HG03039 (cell line): ENCODE data around the gene CITED1.

Source experiments
- ATAC-seq: cut with Tn5 transposase; IDR thresholded peaks from one replicate; pipeline ENCODE4 v1.9.1; 2021; ENCODE audit warnings: mild to moderate bottlenecking, moderate library complexity; ENCODE audit not compliant: unreplicated experiment

The CITED1 gene

DNA sequence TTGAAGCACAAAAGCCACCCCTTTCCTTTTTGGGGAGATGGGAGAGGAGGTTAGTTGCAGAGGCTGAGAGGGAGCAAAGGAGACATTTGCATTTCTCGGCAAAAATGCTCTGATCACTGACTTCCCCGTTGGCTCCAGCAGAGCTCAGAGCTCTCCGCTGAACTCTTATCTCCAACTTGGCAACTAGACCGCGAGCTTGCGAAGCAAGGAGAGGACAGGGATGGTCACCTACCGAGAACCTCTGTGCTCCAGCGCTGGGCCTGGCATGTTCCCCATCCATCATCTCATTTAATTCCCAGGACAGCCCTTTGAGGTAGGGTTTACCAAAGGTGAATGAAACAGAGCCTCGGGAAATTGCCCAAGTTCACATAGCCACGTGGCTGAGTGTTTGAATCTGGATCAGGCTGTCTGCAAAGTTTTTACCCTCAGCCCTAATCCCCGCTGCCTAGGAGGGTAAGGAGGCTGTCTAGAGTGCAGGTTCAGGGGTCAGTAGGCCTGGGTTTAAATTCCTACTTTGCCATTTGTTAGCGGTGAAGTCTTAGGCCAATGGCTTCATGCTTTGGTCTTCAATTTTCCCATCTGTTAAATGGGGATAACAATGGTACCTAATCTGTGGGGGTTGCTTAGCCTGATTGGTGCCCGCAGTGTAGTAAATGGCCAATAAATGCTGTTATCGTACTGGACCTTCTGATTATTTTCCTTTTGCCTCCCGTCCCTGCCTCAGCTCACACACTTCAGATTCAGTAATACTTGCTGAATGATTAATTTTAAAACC is 3.8 kb upstream of the CITED1 start:
- ATAC-seq = no peak

DNA sequence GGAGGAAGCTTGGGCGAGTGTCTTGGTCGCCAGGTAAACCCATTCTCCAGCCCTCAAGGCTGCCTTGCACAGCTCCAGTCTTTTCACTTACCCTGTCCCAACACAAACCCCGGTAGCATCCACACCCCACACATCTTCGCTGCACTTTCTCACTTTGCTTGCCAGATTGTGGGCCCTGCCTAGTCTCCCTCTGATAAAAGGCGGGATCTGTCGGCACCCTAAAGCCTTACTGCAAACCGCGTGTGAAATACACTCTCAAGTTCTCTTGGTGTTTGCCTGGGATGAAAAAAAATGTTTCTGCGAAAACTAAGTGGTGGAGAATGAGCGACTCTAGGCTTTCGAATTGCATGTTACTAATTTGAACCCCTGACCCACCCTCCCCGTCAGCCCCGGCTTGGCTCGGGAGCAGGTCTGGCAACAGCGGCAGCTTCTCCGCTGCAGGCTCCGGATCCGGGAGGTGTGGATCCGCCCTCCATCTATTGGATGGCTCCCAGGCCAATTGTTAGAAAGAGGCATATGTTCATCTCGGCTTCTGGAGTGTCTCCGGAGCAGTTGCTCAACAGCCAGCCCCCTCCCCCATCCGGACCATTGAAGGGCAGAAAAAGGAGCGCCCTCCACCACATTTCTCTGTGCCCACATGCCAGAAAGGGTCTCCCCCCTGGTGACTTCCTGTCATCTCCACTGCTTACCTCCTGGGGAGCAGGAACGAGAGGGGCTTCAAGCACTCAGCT is 3.0 kb upstream of the CITED1 start:
- ATAC-seq = no peak

DNA sequence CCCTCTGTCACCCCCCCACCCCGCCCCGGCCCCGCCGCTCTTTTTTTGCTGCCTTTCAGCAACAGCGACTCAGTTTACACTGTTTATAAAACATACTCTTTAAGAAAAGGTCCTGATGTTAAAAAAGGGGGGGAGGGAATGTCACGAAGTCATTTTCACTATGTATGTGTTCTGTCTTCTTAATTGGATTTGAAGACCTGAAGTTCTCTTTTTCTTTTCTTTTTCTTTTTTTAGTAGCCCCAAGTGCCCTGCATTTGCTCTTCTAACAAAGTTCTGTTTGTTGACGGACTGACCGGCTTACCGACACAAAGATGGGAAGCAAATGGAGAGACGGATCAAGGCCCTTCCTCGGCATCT is 2.5 kb upstream of the CITED1 start:
- no peak for ATAC-seq

DNA sequence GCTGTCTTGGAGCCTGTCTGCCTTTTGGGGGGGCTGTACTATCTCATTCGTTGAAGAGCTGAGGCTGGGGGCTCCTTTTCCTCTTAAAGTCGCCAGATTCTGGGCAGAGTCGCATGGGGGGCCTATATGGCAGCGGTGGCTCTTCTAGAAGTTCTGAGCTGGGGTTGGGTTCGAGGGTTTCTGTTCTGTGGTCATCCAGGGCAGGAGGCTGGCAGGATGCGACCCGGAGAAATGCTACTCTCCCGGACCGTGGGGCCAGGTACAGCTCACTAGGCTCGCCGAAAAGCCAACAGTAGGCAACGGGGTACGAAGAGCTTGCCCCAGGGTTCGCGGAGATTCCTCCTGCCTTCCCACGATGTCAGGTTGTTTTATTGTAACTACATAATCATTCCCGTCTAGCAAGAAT is 1.9 kb upstream of the CITED1 start:
- no peak for ATAC-seq

DNA sequence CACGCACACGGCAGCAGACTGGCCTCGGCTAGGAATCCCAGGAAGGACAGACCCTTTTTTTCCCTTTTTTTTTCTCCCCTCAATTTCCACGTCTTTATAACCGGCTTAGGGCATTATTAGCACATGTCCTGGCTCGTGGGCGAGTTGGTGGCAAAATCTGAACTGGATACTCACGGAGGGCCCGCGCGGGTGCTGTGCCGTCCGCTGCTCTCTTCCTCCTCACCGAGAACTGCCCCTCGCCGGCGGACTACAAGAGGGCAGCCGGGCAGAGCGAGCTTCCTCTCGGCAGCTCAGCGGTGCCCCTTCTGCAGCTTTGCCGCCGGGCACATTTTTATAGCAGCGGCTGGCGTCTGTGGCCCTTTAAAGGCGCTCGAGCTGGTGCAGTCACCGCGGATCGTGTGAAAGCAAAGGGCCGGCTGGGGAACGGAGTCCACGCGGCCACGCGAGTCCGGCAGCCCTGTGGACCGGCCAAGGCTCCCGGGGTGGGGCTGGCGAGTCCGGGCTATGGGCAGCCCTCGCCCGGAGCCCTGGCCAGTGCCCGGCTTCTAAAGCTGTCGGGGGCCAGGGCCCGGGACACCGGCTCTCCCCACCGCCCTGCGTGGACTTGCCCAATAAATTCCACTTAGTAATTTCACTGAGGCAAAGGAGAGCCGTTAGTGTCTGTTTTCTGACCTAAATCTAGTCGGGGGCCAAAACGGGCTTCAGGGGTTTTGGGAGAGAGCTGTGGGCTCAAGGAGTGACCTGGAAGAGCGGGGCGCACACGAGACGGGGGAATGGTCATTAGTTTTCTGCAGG is 1.3 kb upstream of the CITED1 start:
- ATAC-seq = no peak

DNA sequence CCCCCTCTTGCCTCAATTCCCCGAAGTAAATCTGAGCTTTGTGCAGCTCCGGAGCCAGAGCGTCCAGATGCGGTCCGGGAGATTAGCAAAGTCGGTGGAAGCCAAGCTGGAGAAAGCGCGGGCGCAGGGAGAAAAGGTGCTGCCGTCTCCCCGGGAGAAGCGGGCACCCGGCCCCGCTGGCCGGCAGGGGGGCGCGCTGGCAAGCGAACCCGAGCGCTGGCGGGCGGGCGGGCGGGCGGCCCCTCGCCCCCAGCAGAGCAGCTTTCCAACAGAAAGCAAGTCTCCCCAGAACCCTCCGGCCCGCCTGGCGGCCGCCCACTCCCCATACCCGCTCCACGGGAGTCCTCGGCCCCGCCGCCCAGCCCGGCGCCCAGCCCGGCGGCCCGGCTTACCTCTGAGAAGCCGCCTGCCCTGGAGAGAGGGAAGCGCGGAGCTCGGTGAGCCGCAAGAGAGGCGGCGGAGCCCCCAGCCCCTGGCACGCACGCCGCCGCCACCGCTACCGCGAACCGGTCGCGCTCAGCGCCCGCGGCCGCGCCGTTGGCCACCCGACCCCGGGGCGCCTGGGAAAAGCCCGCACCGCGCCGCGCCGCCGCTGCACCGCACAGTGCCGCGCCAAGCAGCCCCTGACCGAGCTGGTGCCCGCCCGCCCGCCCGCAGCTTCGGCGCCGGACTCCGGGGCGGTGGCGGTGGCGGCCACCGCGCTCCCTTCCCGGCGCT is 529 bp upstream of the CITED1 start:
- no peak for ATAC-seq

DNA sequence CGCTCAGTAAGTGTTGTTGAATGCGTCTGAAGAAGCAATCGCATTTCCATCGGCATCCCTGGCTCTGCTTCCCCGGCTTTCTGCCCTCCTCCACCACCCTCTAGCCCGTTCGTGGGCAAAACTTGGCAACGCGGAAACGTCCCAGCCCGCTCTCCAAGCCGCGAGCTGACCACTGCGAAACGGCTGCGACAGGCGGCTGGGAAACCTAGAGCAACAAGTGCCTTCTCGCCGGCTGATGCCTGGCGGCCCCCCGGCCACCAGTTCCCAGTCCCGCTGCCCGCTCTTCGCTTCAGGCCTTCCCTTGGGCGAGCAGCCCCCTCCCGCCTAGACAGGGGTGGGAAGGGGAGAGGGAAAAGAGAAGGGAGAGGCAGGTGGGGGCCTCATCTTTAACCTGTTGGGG is 837 bp downstream of the CITED1 start:
- no peak for ATAC-seq

DNA sequence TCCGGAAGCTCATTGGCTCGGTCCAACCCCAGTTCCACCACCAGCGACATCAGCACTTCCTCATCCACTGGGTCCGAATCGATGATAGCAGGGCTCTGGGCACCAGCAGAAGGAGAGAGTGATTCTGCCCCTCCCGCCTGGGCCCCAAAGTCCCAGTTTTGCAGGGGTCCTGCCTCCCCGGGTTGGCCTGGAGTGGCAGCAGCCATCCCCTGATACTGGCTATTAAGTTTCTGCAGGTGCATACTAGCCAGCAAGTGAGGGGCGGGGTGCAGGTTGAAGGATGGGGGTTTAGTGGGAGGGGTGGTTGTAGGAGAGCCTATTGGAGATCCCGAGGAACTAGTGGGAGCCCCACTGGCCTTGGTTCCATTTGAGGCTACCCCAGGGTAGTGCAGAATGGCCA is 3.9 kb downstream of the CITED1 start:
- no peak for ATAC-seq

DNA sequence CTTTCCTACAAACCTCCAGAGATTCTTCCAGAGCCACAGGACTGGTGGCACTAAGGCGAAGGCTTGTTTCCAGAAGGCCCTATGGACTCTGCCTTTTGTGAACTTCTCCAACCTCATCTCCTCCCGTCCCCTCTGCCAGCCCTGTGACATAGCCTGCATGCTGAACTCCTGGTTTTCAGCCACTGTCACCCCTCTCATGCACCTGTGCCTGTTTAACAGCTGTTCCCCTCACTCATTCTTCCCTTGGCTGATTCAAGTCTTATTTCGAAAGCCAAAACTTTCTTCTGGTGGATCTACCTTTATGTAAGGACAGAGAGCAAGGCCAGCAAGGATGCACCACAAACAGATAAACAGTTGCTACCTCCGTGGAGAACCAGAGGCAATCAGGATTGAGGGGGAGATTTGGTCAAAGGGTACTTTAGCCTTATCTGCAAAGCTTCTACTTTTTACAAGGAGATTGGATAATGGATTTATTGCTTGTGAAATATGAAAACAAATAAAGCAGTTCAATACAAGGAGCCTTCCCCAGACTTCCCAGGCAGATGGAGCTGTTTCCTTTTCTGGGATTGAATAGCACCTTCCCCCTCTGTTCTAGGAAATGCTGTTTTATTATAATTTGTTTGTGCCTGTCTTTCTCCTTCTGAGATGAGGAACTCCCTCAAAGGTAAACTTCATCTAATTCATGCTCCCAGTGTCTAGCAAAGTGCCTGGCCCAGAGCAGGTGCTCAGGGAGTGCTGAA is 5.7 kb downstream of the CITED1 start:
- ATAC-seq = no peak

DNA sequence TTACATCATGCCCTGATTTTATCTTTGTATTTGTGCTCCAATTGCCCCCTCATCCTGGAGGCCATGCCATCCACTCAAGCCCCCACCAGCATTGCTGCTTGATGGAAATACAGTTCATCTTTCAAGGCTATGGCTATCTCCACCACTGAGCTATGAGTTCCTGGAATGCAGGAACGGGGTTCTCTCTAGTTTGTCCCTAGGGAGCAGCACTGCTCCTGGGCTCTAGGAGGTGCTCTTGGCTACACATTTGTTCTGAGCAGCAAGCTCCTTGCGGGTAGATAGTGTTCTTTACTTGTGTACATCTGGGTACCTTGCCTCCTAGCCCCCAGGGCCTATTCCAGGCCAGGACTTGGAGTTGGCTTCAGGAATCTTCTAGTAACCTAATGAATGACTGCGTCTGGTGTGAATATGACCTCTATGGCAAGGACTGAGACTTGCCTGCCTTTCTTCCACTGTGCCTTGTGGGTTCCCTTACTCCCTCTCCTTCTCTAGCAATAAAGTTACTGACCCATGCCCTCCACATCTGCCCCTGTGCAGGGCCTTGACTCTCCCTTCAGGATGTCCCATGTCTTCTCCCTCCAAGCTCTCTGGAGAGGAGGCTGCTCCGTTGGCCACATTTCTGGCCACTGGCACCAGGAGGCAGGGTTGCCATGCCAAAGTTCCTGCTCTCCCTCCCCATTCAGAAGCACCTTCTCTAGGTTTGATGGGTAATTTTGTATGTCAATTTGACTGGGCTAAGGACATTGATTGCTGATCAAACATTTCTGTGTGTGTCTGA is 7.6 kb downstream of the CITED1 start:
- ATAC-seq = no peak

DNA sequence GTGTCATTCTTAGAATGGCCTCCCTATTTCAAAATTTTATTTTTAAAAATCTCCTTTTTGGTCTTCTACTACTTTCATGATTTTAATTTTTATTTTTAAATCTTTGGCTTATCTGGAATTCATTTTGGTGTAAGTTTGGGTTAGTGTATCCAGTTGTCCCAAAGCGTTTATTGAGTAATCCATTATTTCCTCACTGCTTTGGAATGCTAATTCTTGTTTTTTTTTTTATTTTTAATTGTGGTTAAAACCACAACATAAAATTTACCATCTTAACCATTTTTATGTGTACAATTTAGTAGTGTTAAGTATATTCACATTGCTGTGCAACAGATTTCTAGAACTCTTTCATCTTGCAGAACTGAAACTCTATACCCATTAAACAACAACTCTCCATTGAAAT is 8.7 kb downstream of the CITED1 start:
- no peak for ATAC-seq

DNA sequence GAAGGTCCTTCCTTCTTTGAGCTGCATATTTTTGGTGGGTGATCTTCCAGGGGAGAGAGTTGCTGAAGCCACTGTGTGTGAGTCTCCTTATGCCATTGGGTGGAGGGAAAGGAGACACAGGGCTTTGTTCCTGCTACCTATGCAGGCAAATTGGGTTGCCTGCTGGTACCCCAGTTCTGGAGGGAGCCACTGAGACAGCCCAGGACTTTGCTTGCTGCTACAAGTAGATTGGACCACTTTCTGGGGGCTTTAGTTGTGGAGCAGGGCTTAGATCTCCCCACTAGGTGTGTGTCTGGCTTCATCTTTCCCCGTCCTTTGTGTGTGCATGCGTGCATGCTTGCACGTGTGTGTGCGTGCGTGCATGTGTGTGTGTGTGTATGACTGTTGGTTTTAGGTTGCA is 10.0 kb downstream of the CITED1 start:
- no peak for ATAC-seq

DNA sequence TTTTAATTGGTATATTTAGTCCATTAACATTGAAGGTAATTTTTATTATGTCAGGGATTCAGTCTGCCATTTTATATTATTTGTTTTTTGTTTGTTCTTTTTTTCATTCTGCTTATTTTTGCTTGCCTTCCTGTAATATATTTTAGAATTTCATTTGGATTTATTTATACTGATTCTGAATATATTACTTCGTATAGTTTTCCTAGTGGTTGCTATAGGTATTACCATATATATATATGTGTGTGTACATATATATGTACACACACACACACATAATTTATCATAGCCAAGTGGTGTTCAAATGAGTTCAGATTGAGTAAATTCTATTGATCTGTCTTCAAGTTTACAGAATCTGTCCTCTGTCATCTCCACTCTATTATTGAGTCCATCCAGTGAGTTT is 11.2 kb downstream of the CITED1 start:
- ATAC-seq = no peak

DNA sequence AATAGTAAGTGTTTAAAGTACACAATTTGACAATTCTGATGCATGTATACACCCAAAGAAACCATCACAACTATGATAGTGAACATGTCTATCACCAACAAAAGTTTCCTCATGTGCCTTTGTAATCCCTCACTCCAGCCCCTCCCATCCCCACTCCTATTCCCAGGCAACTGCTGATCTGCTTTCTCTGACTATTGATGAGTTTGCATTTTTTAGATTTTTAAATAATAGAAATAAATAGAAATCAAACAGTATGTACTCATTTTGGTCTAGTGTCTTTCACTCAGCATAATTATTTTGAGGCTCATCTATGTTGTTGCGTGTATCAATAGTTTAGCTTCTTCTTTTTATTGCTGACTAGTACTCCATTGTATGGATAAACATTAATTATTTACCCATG is 23.4 kb downstream of the CITED1 start:
- no peak for ATAC-seq

DNA sequence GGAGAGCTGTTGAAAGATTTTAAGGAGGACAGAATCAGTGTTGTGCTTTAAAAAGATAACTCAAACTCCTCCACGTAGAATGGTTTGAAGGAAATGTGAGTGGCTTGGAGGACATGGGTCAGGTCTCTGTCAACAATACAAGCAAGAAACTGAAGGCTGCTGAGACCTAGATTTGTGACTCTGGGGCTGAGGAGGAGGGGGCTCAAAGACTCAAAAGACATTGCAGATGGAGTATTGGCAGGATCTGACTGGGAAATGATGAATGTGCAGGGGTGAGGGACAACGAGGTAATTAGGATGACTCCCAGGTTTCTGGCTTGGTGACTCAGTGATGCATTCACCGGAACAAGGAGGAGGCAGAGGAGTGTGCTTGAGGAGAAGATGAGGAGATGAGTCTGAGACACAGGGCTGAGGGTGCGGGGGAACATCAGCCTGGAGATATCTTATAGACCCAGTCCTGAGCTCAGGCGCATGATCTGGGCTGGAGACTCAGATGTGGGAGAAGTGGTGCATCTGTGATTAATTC is 25.3 kb downstream of the CITED1 start:
- ATAC-seq = no peak

DNA sequence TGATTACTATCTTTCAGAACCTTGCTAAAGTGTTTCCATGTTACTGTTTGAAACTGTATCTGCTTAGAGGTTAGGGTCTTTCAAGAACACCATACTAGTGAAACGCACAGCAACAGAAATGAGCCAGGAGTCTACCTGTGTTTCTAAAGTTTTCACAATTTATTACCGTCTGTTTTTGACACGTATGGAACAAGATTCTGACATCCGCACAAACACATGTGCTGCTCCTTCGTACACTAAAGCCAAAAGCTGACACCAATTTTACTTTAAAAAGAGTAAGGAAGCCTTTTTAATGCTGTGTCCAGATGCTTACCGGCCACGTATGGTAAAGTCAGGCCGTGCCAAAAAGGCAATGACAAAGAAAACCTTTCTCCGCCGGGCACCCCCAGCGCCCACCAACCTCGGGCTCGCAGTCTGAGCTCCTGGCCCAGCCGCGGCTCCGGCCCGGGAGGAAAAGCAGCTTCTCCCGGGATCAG is 29.2 kb downstream of the CITED1 start:
- no peak for ATAC-seq

DNA sequence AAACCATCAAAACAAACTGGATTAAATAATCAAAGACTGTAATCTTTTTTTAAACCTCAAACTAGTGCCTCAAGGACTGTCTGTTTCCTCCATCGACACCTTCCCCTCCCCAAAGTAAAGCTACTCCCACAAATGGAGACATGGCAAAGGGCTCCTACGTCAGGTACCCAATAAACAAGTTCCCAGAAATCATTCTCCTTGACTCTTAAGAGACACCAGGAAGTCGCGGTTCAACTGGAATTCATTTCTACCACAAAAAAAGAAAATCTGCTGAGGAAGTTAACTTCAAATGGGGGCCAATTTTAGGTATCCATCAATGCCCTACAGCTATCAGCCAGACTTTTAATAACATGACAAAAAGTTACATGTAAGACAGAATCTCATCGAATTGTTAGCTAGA is 31.2 kb downstream of the CITED1 start:
- ATAC-seq = no peak

DNA sequence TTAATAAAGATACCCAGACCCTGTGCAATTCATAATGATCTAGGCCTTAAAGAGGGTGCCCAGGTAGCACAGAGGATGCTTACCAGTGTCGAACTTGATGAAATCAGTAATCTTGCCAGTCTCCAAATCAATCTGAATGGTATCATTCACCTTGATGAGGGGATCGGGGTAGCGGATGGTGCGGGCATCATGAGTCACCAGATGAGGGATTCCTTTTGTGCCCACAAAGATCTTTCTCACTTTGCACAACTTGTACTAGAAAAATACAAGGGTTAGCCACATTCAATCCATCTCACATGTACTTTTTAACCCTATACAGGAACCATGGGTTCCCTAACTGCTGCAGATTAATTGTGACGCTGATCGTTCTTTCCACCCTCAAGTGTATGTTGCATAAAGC is 32.0 kb downstream of the CITED1 start:
- no peak for ATAC-seq

DNA sequence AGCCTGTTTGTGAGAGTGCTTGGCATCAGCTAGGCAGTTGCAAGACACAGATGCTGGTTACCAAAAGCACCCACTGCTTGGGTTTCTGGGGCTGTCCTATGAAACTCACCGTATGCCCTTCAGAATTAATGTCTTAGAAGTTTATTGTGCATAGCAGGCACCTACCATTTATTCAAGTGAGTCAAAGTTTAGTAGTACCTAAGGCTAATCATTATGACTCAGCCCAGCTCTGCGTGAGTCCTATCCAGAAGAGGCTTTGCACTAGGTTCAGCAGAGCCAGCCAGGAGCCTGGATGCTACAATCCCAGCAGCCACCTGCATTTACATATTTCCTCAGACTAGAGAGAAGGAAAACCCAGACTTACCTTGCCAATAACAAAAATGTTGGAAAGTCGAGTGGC is 32.8 kb downstream of the CITED1 start:
- no peak for ATAC-seq
